Activated effector memory CD4-positive, alpha-beta T cell treated with anti-CD3 and anti-CD28 coated beads, Interleukin-2, amount 50 U/mL, for 16 hours (primary cell): ENCODE data around the gene DDT.
"Not testable (repeated sequence)": the region's sequence is repeated elsewhere in the genome, so short reads cannot be mapped to it uniquely, and the experiment has no call there.

Experiments
- DNase-seq: peaks from one replicate; pipeline ENCODE4 v3.0.0-alpha.2; 2020

Gene DDT

DNA sequence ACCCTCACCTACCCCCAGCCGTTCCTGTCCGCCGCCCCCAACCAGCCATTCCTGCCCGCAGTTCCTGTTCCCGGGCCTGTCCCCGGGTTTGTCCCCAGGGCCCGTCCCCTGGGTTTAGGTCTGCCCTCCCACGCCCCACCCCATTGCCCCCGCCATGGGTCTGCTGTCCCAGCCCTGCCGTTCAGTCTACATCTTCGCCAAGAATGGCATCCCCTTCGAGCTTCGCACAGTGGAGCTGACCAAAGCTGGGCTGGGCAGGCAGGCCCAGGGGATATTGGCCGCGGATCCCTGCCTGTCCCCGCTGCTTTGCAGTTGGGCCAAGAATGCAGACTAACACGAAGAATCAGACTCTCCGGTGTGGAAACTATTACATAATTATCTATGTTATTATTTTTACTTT lies 24.5 kb downstream of the DDT start:
- DNase-seq, result not testable (repeated sequence)

DNA sequence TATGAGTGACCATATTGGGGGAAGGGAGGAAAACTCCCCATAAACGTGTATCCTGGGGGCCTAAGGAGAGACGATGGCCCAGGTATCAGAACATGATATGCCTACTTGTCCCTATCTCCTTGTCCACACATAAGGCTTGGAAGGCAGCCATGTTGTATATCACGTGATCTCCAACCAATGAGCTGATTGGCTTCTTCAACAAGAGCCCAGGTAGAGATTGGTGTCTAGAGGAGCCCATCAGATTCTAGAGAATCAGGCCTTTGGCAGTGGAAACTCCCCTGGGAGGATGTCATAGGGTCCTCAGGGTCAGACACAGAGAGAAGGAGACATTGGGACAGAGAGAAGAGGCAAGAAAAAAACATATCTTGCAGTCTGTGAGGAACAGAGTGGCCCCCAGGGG lies 26.9 kb downstream of the DDT start:
- not testable (repeated sequence) for DNase-seq

DNA sequence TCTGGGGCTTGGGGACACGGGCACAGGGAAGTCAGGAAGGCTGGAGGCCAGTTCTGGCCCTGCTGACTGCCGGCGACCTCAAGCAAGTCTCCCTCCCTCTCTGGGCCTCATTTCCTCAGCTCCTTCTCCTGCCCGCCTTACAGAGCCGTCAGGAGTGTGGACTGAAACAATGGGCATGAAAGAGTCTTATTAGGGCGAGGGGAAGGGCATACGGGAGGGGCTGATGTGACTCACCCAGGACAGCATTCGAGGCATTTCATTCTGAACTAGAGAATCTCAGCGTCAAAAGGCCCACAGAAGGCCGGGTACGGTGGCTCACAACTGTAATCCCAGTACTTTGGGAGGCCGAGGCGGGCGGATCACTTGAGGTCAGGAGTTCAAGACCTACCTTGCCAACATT lies 34.1 kb downstream of the DDT start:
- DNase-seq, result not testable (repeated sequence)

DNA sequence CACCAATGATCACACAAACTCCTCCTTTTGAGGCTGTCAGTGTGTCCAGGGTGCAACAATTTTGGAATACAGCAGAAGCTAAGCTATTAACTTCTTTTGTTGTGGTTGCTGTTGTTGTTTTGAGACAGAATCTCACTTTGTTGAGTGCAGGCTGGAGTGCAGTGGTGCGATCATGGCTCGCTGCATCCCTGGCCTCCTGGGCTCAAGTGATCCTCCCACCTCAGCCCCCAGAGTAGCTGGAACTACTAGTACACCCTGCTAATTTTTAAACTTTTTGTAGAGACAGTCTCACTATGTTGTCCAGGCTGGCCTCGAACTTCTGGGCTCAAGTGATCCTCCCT lies 35.3 kb downstream of the DDT start:
- DNase-seq, result no peak

DNA sequence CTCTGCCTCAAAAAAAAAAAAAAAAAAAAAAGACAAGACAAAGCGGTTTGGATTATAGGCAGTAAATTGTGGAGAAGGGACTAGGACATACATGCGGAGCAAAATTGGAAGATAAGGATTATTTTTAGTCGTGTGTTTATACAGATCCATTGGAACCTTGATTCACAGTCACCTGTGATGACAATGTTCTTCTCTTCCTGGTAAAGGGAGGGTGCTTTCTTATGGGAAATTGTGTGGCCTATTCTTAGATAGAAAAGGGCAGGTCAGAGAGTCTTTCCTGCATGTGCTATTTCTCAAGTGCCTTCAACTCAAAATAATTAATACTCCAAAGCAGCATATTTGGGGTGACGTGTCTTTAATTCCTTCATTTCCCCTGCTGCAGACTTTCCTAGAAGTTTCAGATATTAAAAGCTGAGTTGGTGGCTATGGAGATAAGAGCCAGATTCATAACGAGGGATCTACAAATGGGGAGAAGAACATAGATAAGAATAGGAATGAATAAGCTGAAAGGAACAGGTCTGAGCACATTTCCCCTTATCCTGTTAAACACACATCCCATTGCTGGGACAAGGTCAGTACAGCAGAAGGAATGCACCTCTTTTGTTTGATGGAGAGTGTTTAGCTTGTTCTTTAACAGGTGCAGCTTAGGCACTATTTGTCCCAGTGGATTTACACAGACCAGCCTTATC lies 35.8 kb downstream of the DDT start:
- DNase-seq, result no peak

DNA sequence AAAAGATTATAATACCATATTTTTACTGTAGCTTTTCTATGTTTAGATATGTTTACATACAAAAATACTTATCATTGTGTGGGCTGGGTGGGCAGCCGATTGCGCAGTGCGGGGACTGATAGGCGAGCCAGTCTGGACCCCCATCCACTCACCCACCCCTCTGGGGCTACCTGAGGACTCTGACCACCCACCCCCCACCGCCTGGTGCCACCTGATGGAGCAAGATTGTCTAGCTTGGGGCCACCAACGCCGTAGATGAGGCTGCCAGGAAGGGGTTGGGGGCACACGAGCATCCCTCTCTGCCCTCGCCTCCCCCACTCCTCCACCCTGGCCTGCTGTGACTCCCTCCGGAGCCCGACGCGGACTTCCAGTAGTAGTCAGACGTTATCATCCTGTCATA lies 47.7 kb downstream of the DDT start:
- DNase-seq, result no peak

DNA sequence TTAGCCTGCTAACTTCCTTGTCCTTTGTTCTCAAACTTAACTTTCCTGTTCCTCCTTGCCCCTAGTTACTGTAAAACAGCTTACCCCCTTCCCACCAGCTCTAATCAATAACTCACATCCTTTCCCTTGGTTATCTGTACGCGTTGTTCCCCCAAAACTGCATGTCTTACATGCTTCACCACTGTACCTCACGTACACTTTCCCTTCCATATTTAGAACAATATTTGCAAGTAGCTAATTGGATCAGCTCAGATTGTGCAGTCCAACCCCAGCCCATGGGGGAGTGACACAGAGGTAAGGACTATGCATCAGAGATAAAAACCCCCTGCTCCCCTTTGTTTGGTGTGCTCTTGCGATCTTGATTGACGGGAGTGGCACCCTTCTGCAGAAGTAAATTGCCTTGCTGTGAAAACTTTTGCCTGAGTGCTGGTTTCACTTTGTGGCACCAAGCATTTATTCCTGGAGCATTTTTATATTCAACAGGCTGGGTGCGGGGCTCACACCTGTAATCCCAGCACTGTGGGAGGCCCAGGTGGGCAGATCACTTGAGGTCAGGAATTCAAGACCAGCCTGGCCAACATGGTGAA lies 49.1 kb downstream of the DDT start:
- DNase-seq, result no peak

DNA sequence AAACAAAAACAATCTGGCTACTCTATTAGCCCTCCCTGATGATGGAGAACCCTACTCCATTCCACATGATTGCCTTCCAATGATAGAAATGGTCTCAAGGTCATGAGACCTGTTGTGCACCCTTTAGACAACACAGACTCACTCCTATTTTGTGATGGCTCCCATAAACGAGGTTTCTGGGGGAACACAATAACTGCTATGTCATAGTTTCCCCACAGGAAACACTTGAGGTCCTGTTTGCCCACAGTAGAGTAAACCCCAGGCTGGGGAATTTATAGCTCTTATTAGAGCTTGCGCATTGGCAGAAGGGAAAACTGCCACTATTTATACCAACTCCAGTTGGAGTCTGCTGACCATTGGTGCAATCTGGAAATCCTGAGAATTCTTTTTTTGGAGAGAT lies 51.3 kb downstream of the DDT start:
- no peak for DNase-seq

DNA sequence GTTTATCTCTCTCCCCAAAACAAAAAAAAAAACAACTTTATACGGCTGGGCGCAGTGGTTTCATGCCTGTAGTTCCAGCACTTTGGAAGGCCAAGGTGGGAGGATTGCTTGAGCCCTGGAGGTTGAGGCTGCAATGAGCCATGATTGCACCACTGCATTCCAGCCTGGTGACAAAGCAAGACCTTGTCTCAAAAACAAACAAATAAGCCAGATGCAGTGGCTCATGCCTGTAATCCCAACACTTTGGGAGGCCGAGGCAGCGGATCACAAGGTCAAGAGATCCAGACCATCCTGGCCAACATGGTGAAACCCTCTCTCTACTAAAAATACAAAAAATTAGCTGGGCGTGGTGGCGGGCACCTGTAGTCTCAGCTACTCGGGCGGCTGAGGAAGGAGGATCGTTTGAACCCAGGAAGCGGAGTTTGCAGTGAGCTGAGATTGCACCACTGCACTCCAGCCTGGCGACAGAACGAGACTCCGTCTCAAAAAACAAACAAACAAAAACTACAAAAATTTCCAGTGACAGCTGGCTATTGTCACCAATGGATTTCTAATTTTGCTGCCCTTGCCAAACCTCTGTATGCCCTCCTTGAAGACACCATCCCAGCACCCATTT lies 52.5 kb downstream of the DDT start:
- DNase-seq, result not testable (repeated sequence)
